Daoy (cell line): Measurements from ENCODE around the gene ADK. TPM values are rescaled to one million over a fixed set of nuclear protein-coding genes. Genes with fewer than 3 reads are reported as not detected.
A peak's percentile ranks its signal among the peaks of the same experiment; 100 is the strongest.
"Not testable (repeated sequence)": the region's sequence is repeated elsewhere in the genome, so short reads cannot be mapped to it uniquely, and the experiment has no call there.

Experiments
- DNase-seq: peaks from one replicate; pipeline ENCODE4 v3.0.0-alpha.2; 2015; ENCODE audit warnings: low read depth
- total RNA-seq: library from RNA; depleted of rRNA; stranded (reverse); fragments of >200 nt; shearing (Covaris generic); gene quantifications from 2 replicates; pipeline ENCODE4 v1.2.3, GENCODE V29; 2014

Gene ADK
- total RNA-seq, 1 experiment from 2014 or later, result 30.7 TPM

DNA sequence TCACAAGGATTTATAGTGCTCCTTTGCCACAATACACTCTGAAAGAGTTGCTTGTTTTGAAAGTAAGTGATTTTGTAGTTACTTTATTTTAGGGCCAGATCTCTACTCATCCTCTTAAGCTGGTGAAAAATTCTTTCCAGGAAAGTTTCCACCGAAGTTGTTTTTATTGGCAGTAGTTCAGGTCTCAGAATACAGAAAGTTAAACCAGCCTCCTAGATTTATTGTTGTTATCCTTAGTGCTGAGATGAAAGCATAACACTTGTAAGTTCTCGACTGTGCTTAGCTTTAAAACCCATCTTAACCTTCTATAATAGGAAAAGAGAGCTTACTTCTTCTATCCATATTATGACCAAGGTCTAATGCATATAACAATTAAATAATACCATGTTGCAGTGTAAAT is 5.9 kb upstream of the ADK start:
- DNase-seq, result peak; percentile 8

DNA sequence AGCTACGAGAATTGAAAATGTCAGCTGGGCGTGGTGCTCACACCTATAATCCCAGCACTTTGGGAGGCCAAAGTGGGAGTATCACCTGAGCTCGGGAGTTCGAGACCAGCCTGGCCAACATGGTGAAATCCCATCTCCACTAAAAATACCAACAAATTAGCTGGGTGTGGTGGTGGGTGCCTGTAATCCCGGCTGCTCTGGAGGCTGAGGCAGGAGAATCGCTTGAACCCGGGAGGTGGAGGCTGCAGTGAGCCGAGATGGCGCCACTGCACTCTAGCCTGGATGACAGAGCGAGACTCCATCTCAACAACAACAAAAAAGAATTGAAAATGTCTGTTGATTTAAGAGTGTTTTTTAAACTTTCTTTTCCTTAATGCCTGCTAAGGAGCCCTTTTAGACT is 4.0 kb upstream of the ADK start:
- DNase-seq, result not testable (repeated sequence)

DNA sequence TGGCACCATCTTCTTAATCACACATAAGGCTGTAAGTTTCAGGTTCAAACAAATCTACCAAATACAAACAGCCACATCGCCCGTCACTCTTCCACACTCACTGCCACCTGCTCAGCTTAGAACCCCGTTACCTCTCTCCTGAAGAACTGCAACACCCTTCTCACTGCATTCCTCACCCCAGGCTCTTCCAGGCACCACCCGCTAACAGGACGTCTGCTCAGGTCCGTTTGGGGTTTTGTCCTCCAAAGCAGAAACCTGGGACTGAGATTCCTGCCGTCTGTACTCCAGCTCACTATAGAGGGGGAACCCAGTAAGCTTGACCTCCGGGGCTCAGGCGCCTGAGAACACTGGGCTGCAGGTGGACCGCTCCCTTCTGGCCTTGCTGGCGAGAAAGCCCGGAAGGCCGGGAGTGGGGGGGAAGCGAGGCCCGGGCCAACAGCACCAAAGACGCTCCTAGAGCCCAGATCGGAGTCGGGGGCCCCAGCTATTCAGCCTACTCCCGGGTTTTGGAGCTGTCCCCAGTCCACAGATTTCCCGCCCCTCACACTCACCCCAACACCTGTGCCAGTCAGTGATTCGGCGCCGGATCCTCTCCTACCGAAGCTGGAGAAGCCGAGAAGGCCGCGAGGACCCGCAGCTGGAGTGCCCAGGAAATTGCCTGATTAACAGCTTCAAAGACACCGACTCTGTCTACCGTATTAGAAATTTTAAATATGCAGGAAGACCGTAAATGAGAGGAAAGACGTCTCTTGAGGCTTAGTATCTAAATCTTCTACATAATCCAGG is 624 bp upstream of the ADK start, which contains the start of gene AP3M1:
TSS of gene AP3M1 (minus strand) at position 625 of the 786 bp plus-strand sequence. CDS start 12,449 bp downstream, outside the sequence.
- no peak for DNase-seq

DNA sequence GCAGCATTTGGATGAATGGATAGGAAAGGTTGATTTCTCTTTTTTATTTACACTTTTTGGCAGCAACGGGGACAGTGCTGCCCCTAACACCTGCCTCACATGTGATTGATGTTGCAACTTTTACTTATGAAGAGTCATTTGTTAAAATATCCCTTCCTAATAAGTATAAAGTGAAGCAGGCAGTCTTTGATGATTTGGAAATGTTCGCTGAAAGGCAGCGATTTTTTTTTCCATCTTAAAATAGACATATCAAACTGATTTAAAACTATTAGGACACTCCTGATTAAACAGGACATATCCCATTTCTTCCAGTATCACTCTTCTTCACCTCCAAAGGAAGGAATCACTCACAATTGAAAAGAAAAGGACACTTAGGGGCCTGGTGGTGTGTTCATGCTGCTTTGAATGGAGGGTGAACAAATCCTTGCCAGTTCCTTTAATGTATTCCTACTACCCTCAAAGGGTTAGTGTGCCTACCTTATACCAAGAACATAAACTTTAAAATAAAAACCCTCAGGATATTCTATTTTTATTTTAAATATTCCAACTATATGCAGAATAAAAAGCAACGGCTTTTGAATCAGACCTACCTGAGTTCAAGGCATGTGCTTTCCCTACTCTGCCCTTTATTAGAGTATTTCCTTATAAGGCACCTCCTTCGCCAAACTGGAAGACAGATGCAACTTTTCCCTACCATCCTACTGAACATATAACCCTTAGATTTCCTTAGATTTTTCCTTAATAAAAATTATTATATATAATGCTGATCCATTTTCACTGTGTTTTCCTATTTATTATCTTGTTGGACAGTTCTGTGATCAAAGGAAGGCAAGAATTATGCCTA is 1.1 kb downstream of the ADK start:
- DNase-seq, result no peak

DNA sequence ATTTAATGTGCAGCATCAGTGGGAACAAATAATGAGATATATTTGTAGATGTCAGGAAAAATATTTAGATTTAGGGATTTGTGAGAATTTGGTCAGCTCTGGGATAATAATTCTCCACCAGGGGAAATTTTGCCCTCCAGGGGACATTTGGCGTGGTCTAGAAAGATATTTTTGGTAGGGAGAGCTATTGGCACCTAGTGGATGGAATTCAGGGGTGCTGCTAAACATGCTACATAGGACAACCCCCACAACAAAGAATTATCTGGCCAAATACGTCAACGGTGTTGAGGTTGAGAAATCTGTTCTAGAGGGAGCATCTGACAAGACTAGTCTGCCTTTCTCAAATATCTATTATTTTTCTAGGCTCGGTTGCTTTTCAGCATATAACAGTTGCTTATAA is 2.1 kb downstream of the ADK start:
- DNase-seq, result no peak

DNA sequence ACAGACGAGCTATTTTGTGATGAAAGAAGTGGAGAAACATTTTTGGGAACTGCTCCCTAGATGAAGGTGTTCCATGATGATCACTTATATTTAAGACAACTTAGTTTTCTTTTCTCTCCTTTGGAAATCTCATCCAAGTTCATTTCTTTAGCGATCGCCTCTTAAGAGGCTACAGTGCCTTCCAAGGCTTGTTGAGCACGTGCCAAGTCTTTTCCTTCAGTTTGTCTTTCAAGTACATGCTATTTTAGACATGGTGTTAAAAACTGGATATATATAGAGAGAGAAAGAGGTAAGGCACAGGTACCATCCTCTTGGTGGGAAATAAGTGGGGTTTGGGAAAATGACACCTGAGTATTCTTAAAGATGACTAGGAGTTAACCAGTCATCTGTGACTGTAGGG is 2.7 kb downstream of the ADK start:
- no peak for DNase-seq

DNA sequence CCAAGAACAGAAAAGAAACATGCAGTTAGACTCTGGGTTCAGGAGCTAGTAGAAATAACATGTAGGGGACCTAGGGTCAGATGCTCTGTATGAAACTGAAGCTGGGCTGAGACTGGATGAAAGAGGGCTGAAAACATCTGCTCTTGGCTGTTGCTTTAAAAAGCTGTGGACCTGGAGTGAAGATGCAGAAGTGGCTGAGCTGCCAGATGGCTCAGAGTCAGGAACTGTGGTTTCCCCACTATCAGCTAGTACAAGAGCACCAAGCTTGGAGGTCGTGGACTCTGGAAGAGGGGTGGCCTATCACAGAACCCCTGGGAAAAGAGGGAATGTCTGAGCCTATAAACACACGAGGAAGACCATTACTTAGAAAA is 5.9 kb downstream of the ADK start:
- no peak for DNase-seq

DNA sequence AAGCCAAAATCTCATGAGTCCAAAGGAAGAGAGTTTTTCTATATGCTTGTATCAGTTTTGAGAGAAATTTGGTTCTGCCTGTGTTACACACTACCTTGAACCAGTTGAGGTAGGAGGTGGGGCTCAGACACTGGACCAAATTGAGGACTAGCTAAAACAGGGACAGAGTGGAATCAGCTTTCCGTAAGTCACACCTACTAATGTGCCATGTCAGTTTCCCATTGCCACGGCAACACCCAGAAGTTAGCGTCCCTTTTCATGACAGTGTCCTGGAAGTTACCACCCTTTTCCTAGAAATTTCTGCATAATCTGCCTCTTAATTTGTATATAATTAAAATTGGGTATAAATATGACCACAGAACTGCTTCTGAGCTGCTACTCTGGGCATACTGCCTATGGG is 9.0 kb downstream of the ADK start:
- no peak for DNase-seq

DNA sequence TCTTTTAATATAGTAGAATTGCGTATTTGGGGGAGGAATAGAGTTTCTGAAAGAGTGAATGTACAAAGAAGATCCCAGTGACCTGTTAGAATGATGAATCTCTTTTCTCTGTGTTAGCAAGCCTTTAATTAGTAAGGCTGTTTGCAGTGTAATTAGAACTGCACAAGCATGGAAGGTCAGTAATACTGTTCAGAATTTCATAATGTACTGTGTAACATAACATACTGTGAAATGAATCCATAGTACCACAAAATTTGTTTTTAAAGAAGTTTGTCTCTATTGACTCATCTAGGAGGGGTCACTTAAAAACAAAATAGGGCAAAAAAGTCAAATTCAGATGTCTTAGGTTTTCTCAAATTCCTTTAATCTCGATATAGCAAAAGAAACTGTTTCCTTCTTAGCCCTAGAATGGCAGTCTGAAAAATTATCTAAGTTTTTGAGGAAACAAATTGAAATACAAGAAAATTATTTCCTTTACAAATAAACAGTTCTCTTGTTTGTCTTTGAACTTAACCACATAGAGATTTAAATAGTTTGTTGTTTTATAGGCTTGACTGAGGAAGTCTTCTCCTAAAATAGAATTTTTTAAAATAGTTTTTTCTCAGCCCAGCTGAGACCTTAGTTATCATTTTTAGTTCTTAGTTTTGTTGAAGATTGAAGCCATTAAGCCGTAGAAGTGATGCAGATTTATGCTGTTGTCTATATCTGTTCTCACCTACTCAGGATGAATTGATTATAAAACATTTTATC is 12.5 kb downstream of the ADK start:
- no peak for DNase-seq

DNA sequence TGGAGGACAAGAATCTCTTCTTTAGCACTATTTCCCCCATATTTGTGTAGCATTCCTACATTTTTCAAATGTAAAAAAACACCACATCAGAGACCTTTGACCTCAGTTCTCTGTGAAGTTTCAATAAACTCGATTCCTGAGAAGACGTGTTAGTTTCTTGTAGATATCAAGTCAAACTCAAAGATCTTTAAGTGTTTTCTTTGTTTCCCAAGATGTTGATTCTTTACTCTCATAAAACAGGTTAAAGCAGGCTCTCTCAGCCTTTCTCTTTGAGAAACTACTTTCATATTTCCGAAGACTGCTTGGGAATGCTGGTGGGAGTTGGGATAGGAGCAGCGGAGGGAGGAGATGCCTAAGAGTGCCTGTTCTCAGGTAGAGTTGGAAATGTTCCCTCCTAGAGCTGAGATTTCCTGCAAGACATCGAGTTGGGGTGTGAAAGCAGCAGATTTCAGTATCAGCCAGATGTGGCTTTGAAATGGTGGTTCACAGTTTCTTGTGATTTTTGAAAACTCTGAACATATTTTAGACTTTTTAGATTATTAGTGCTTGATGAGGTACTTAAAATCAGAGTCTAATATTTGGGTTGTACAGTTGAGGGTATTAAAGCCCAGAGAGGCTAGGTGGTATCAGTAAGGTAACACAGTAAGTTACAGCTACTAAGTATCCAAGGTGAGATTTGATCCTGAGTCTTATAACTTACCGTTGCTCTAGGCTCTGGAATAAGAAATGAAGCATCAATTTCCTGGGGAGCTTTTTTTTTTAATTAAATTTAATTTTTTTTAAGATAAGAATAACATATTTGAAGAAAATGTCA is 13.9 kb downstream of the ADK start:
- DNase-seq, result no peak

DNA sequence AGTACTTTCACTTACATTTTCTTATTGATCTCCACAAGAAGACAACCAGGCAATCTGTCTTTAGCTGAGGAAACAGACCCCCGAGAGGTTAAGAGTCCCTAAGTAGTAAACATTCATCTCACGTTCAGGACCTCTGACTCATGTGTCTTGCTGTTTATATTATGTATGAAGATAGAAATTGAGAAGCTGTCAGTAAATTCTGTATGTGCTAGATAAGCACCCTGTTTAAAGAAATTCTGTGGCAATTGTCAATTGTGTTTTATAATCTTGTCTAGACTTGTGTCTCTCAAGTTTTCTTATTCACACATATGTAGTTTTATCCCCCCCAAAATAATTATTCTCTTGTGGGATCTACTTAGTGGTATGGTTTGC is 14.5 kb downstream of the ADK start:
- DNase-seq, result no peak

DNA sequence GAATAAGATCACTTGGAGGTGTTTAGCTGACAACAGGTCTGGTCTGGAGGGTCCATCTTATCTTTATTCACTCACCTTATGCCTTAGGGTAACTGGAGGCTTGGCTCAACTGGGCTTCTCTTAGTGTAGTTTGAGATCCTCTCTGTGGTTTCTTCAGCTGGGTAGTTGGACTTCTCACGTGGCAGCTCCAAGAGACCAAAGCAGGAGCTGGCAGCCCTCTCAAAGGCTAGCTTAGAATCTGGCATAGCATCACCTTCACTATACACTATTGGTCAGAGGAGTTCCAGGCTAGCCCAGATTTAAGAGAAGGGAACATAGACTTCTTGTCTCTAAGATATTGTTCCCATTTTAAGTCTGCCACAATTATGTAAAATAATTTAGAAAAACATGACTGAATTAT is 16.4 kb downstream of the ADK start:
- no peak for DNase-seq

DNA sequence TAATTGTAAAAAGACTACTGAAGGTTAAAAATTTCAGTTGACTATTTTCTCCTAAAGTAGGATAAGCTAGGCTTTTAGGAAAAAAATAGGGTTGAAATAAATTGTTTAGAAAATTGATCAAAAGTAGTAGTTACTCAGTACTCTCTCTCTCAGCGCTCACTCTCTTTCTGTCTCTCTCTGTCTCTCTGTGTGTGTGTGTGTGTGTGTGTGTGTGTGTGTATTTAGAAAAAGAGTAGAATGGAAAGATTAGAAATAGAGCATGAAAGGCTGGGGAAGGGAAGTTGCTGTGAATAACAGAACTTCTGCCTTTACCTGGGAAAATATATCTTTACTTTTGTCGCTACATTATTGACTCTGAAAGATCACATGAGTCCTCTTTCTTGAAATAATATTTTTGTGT is 20.6 kb downstream of the ADK start:
- DNase-seq, result no peak

DNA sequence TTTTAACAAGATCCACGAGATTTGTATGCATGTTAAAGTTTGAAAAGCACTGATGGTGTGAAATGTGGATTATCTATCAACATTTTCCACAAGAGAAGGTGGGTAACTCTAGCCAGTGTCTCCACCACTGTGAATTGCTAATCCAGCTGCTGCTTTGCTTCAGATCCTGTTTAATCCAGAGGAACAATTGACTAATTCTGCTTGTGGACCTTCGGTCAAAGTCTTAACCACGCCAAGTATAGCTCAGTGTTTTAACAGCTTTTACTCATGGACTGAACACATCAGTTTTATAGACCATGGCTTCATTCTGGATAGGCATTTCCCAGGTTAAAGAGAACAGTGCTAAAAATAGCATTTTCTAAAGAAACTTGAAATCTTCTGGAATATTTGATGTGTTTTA is 23.5 kb downstream of the ADK start:
- DNase-seq, result no peak

DNA sequence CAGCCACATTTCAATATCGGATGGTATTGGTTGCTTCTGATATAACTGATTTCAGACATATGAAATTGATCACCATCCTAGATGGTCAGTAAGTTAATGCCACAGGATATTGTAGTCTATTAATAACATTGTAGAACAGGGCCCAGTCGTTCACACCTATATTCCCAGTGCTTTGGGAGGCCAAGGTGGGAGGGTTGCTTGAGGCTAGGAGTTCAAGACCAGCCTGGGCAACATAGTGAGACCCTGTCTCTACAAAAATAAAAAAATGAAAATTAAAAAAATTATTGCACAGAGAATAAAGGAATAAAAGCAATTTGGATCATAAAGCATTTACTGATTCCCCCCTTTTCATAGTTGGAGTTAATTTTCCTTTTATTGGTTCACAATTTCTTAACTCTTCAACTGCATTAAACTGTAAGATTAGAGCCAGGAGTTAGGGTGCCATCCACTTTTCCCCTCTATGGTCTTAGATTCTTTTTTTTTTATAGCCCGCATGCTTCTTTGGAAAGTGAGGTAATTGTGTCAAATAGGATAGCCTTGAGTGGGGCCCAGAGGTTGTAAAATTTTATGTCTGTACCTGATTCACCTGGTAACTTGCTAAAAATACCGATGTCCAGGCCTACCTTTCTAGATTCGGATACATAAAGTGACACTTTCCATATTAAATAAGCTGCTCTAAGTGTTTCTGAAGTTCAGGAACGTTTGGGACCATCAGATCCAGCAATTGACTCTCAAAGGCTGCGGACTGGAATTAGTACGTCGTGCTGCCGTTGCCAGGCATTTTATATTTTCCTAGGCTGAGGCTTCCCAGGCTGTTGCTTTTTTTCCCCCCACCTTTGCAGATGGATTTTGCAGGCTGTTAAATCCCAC is 24.7 kb downstream of the ADK start:
- DNase-seq, result no peak

DNA sequence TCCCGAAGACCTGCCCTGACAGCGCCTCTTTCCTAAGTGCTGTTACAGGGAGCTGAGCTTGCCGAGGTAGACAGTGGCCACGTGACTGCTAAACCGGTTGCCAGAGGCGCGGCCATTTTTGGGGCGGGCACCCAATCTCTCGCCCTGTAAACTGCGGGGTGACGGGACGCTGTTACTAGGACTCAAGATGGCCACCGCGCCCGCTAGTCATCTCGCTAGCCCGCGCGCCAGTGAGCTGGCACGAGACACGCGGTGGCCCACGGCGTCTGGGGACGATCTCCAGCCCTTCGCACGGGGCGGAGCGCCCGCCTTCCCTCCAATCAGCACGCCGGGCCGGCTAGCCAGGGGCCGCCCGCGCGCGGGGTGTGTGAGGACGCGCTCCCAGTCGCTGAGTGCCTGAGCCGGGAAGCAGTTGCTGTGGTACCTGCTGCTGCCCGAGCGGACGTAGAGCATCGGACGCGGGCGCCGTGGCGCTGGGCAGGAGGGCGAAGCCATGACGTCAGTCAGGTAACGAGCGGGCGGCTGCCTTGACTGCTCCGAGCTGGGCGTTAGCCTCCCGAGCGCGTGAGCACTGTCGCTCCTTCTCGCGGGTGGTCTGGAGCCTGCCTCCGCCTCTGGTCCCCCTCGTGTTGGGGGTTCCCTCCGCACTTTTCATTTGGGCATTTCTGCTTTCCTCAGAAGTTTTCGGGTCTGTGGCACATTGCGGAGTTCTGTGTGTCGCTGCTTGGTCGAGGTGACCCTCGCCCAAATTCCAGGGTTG is 25.5 kb downstream of the ADK start:
- peak; percentile 97 for DNase-seq

DNA sequence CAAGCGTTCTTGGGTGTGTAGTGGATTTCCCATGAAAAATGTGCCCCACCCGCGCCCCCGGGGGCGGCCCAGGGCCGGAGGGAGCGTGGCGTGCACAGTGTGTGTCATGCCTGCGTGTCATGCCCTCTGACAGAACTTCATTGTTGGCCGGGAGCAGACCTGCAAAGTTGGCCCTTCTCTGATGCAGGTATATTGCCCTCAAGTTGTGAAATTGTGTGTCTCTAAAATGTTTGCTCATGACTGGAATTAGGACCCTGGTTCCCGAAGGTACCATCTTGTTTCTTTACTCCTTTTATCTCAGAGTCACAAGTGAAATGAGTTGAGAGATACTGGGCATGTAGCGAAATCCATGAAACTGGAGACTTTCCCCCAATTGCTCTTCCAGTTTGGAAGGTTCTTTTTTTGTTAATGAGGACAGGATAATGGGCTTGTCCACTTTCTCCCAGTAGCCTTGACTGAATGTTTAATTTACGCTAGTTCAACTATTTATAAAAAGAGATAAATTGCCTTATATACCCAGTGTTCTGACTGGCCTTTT is 26.2 kb downstream of the ADK start:
- DNase-seq, result peak; percentile 22

DNA sequence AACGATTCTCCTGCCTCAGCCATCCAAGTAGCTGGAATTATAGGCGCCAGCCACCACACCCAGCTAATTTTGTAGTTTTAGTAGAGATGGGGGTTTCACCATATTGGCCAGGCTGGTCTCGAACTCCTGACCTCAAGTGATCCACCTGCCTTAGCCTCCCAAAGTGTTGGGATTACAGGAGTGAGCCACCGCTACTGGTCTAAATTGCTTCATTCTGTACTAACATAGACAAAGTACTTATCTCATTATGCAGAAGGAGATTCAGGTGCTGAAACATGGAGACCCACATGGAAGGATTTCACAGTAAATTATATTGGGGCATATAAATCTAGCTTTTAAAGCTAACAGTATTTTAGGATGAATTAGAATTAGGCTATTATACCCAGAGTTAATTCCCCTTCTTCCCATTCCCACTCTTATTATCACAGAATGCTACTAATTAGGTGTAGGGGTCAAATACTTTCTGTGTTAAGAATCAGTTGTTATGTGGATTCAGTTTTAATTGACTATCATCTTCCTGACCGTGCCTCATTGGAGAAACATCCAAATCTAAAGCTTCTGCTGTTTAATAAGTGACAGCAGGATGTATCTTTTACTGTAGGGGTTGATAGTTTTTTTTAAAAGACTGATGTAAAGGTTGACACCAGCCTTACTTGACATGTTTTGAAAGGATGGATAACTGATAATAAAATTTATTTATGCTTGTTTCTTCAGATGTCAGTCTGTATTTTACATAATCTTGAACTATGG is 27.2 kb downstream of the ADK start:
- no peak for DNase-seq
